Esophagus (tissue), 2 donors: ENCODE measurements around the gene RHPN2. TPM values are rescaled to one million over a fixed set of nuclear protein-coding genes. Genes with fewer than 3 reads are reported as not detected.
"Not testable (repeated sequence)": the region's sequence is repeated elsewhere in the genome, so short reads cannot be mapped to it uniquely, and the experiment has no call there.

ENCODE experiments used
- H3K27ac ChIP-seq, 2 donors: one replicate each; pipeline ENCODE4 v1.5.1; 2013; ENCODE audit warnings: low read depth in 2 of 2, mild to moderate bottlenecking in 2 of 2, inconsistent platforms in 1 of 2, low read length in 1 of 2, moderate library complexity in 1 of 2
- H3K27me3 ChIP-seq, 2 donors: one replicate each; pipeline ENCODE4 v1.6.1; 2013; ENCODE audit warnings: low read length in 2 of 2, control low read depth in 1 of 2, mild to moderate bottlenecking in 1 of 2; ENCODE audit not compliant: insufficient read depth in 2 of 2, control insufficient read depth in 1 of 2
- H3K36me3 ChIP-seq, 2 donors: one replicate each; pipeline ENCODE4 v1.6.1; 2013; ENCODE audit warnings: low read length in 1 of 2; ENCODE audit not compliant: control insufficient read depth in 2 of 2, insufficient read depth in 2 of 2
- H3K4me1 ChIP-seq, 2 donors: one replicate each; pipeline ENCODE4 v1.6.1; 2013; ENCODE audit warnings: low read length in 1 of 2; ENCODE audit not compliant: control insufficient read depth in 2 of 2, insufficient read depth in 2 of 2
- H3K4me3 ChIP-seq, 2 donors: one replicate each; pipeline ENCODE4 v1.5.1; 2013; ENCODE audit warnings: low read length in 2 of 2, mild to moderate bottlenecking in 2 of 2, low read depth in 1 of 2, moderate library complexity in 1 of 2
- H3K9me3 ChIP-seq, 2 donors: one replicate each; pipeline ENCODE4 v1.6.1; 2013; ENCODE audit warnings: mild to moderate bottlenecking in 2 of 2, low read depth in 1 of 2, low read length in 1 of 2, moderate library complexity in 1 of 2; ENCODE audit not compliant: control insufficient read depth in 2 of 2, insufficient read depth in 1 of 2
- whole genome bisulfite sequencing, 2 donors: extraction: QIAGEN DNeasy Blood & Tissue Kit; methylation state at CpG; one replicate each; pipeline ENCODE4 v1.1.7; 2013; 5-methylcytosine and 5-hydroxymethylcytosine counted together
- polyA plus RNA-seq, 2 donors: library from polyadenylated mRNA; stranded (reverse); fragments of 200-250 nt; gene quantifications; one replicate each; pipeline ENCODE4 v1.2.3, GENCODE V29; 2013
- donor health status: healthy with polysubstance abuse.
- donor health status: Bipolar disorder and iron deficiency.

Gene RHPN2
- polyA plus RNA-seq, 2 donors: 0.26 to 0.76 TPM

GRCh38 chr19:32988724-32989123 is 76.0 kb downstream of the RHPN2 start:
- Histone ChIP-seq H3K27ac (no peak overlapping the region), H3K4me3 (no peak overlapping the region)

DNA sequence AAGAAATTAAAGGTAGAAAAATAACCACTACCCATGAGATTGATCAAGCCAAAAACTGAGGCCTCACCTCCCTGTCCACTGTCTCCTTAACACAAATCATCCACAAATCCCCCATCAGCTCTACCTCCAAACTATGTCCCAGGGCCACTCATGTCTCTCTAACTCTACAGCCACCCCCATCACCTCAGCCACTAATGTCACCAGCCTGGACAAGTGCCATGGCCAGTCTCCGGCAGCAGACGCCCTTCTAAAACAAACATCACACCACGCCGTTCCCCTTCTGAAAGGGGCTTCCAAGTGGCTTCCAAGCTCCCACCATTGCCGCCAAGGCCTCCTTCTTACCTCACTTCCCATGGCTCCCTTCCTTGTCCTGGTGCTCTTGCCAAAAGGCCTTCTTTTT is 76.4 kb downstream of the RHPN2 start:
- not testable (repeated sequence) for H3K36me3 ChIP-seq

More at GRCh38 chr19:32988724-32989123, 76.0 kb downstream of the RHPN2 start:
- Histone ChIP-seq H3K4me1 (no peaks in the 10 kb centered on the region), H3K36me3 (no peaks in the 10 kb centered on the region), H3K9me3 (no peaks in the 10 kb centered on the region), H3K27me3 (no peaks in the 10 kb centered on the region)
- WGBS, 2 donors: 62 to 64% methylated on average over 5 of the region's 5 CpGs

GRCh38 chr19:32982488-32982887 is 82.2 kb downstream of the RHPN2 start:
- not testable (repeated sequence) for H3K9me3 ChIP-seq, H3K27me3 ChIP-seq, H3K4me1 ChIP-seq, H3K27ac ChIP-seq, H3K4me3 ChIP-seq, H3K36me3 ChIP-seq
- 87 to 92% methylated on average over 6 of the region's 6 CpGs for WGBS, 2 donors

More for the DNA sequence above, 76.4 kb downstream of the RHPN2 start:
- H3K4me1 ChIP-seq, H3K9me3 ChIP-seq, H3K4me3 ChIP-seq, H3K27me3 ChIP-seq, H3K27ac ChIP-seq: not testable (repeated sequence)
- WGBS, 2 donors: 90 to 91% methylated on average over 5 of the region's 5 CpGs

DNA sequence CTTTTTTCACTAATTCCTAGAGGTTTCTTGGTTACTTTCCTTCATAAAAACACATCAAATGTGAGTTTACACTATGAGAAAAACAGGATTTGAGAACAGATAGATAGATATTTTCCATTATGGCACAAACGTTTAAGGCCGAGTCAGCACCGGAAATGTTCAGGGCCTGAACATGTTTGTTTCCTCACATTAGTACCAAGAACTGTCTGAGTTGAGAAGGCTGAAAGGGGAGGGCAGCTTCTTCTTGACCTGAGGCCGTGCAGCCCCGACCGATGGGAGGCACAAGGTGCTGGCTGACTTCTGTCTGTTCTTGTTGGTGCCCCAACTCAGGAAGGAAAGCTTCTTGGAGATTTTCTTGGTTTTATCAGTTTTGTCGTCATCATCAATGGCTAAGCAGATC is 84.9 kb downstream of the RHPN2 start:
- not testable (repeated sequence) for H3K36me3 ChIP-seq, H3K27me3 ChIP-seq, H3K4me3 ChIP-seq, H3K4me1 ChIP-seq, H3K9me3 ChIP-seq, H3K27ac ChIP-seq
- 86% methylated on average over 7 of the region's 7 CpGs for WGBS, 2 donors

- not testable (repeated sequence) for H3K36me3 ChIP-seq, H3K27me3 ChIP-seq, H3K4me3 ChIP-seq, H3K9me3 ChIP-seq, H3K4me1 ChIP-seq, H3K27ac ChIP-seq
- 78 to 90% methylated on average over 4 of the region's 4 CpGs for WGBS, 2 donors
Measured at GRCh38 chr19:32977813-32978212, 86.9 kb downstream of the RHPN2 start.

- Histone ChIP-seq H3K4me1 (no peaks in the 10 kb centered on the region), H3K36me3 (no peaks in the 10 kb centered on the region), H3K9me3 (no peaks in the 10 kb centered on the region), H3K4me3 (no peak overlapping the region), H3K27ac (no peak overlapping the region), H3K27me3 (no peaks in the 10 kb centered on the region)
- WGBS, 2 donors: 57 to 61% methylated on average over 7 of the region's 7 CpGs
Measured at GRCh38 chr19:32977280-32977679, 87.4 kb downstream of the RHPN2 start.

DNA sequence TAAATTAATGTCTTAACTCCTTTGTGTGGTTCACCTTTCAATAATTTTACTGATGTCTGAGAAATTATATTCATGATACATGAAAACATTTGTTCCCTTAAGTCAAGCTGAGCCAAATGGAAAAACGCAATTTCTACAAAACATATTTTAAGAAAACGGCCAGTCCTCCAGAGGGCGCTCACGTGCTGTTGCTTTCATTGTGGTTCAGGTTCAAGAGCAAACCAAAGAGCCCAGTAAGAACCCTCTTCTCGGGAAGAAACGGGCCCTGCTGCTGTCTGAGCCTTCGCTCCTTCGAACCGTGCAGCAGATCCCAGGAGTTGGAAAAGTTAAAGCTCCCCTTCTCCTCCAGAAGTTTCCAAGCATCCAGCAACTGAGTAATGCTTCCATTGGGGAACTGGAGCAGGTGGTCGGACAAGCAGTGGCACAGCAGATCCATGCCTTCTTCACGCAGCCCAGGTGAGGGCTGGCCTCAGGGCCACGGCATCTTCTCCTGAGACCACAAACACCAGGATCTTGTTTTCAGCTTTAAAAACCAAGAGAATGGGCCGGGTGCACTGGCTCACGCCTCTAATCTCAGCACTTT is 88.4 kb downstream of the RHPN2 start:
- 42 to 45% methylated on average over 14 of the region's 14 CpGs for WGBS, 2 donors
- Histone ChIP-seq H3K9me3 (no peaks in the 10 kb centered on the region), H3K27ac (no peak overlapping the region), H3K27me3 (no peaks in the 10 kb centered on the region), H3K4me1 (no peaks in the 10 kb centered on the region), H3K4me3 (no peak overlapping the region), H3K36me3 (no peaks in the 10 kb centered on the region)

GRCh38 chr19:32971715-32972540 is 92.8 kb downstream of the RHPN2 start, which contains the start of the genes CEP89 and FAAP24:
Gene CEP89, minus strand, starts transcription at chr19:32971958. Its CDS starts 84 bp downstream, at chr19:32971874.
Gene FAAP24, plus strand, starts transcription at chr19:32972242. Its CDS starts 955 bp downstream, at chr19:32973197.
- H3K9me3 ChIP-seq: no peaks in the 10 kb centered on the region
- H3K27me3 ChIP-seq: no peaks in the 10 kb centered on the region
- peaks cover 0 to 2% of the 10 kb centered on the region in 2 donors for H3K36me3 ChIP-seq
- H3K4me1 ChIP-seq: peaks cover 0 to 4% of the 10 kb centered on the region in 2 donors
- 1% methylated on average over 57 of the region's 57 CpGs for WGBS, 2 donors
- H3K4me3 ChIP-seq: peak within 1 kb of the TSS; percentile 74 to 96
- peak within 1 kb of the TSS; percentile 75 to 91 for H3K27ac ChIP-seq

DNA sequence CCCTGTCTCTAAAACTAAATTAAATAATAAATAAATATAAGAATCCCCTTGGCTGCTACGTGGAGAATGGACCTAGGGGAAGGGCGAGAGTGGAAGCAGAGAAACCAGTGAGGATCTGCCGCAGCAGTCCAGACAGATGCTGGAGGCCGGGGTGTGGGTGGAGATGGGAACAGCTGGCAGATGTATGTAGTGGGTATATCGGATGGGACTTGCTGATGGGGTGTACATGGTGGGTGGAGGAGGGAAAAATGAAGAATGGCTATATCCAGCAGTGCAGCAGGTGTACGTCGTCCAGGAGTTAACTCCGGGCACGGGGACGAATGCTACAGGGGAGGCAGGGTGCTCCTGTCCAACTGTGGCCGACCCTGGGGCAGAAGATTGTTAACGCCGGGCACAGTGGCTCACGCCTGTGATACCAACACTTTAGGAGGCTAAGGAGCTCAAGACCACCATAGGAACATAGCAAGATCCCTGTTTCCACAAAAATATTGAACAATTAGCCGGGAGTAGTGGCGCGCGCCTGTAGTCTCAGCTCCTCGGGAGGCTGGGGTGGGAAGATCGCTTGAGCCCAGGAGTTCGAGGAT is 93.6 kb downstream of the RHPN2 start:
- 22 to 23% methylated on average over 21 of the region's 21 CpGs for WGBS, 2 donors
- peaks cover 0 to 2% of the 10 kb centered on the region in 2 donors for H3K36me3 ChIP-seq
- no peaks in the 10 kb centered on the region for H3K27me3 ChIP-seq
- no peaks in the 10 kb centered on the region for H3K9me3 ChIP-seq
- peak overlapping the region in 1 of 2 donors; percentile 40 for H3K27ac ChIP-seq
- peaks cover 0 to 4% of the 10 kb centered on the region in 2 donors for H3K4me1 ChIP-seq
- peak overlapping the region; percentile 74 to 96 for H3K4me3 ChIP-seq
